IMR-90 (cell line): ENCODE data around the gene MTX3. TPM values are rescaled to one million over a fixed set of nuclear protein-coding genes. Genes with fewer than 3 reads are reported as not detected.

Source experiments
- ATAC-seq: fragments of 200-7000 bp; cut with Tn5 transposase; 2 replicates; pipeline ENCODE4 v1.9.1; 2020; ENCODE audit warnings: low read depth, mild to moderate bottlenecking, moderate library complexity
- BruUV-seq: library from RNA; stranded (reverse); fragments of 400-500 nt; replicated peaks from 2 replicates; lab custom pipeline; 2021; lab: Mats Ljungman, UMichigan
- CTCF ChIA-PET: fragments of 300-600 bp; formaldehyde crosslinking; extraction: SDS; loops from one replicate; lab custom pipeline; 2021; ENCODE audit warnings: antibody characterized with exemption; lab: Yijun Ruan, JAX
- POLR2A ChIA-PET: fragments of 300-600 bp; sonication (Branson Sonifier 250); formaldehyde crosslinking; loops from one replicate; lab custom pipeline; 2022; ENCODE audit warnings: antibody characterized with exemption; ENCODE audit not compliant: unreplicated experiment; lab: Charles Lee
- DNase-seq: peaks from one replicate; pipeline ENCODE4 v3.0.0; 2013
- H2AFZ ChIP-seq: replicated peaks from 2 replicates; pipeline ENCODE3; 2013; ENCODE audit warnings: low read length, mild to moderate bottlenecking; ENCODE audit not compliant: poor library complexity
- H2AK5ac ChIP-seq: 2 replicates; pipeline ENCODE4 v1.6.1; 2013; ENCODE audit warnings: low read depth, low read length, inconsistent platforms
- H2AK9ac ChIP-seq: replicated peaks from 2 replicates; pipeline ENCODE3; 2013; ENCODE audit warnings: mild to moderate bottlenecking, low read depth, low read length, moderate library complexity; ENCODE audit not compliant: poor library complexity
- H2BK120ac ChIP-seq: 2 replicates; pipeline ENCODE4 v1.6.1; 2013; ENCODE audit warnings: low read depth, low read length, inconsistent platforms
- H2BK15ac ChIP-seq: 3 replicates; pipeline ENCODE4 v1.6.1; 2013; ENCODE audit warnings: low read depth, low read length, inconsistent platforms
- H2BK20ac ChIP-seq: 2 replicates; pipeline ENCODE4 v1.6.1; 2013; ENCODE audit warnings: low read depth, mild to moderate bottlenecking, inconsistent platforms, low read length, moderate library complexity
- H2BK5ac ChIP-seq: 2 replicates; pipeline ENCODE4 v1.6.1; 2013; ENCODE audit warnings: mild to moderate bottlenecking, low read depth, low read length, inconsistent platforms; ENCODE audit not compliant: poor library complexity, severe bottlenecking
- H3K14ac ChIP-seq: replicated peaks from 2 replicates; pipeline ENCODE4 v1.6.1; 2013; ENCODE audit warnings: low read depth, low read length, inconsistent platforms
- H3K18ac ChIP-seq: 2 replicates; pipeline ENCODE4 v1.6.1; 2013; ENCODE audit warnings: low read depth, low read length, control low read depth
- H3K23ac ChIP-seq: 2 replicates; pipeline ENCODE4 v1.6.1; 2013; ENCODE audit warnings: low read depth, low read length, inconsistent platforms
- H3K27ac ChIP-seq: 2 replicates; pipeline ENCODE4 v1.5.1; 2013; ENCODE audit warnings: mild to moderate bottlenecking, control low read depth, low read length; ENCODE audit not compliant: insufficient read depth
- H3K27me3 ChIP-seq: 2 replicates; pipeline ENCODE4 v1.6.1; 2013; ENCODE audit warnings: low read length; ENCODE audit not compliant: control insufficient read depth, insufficient read depth
- H3K36me3 ChIP-seq: 2 replicates; pipeline ENCODE4 v1.6.1; 2013; ENCODE audit warnings: low read length, mixed read lengths; ENCODE audit not compliant: control insufficient read depth, insufficient read depth
- H3K4ac ChIP-seq: 2 replicates; pipeline ENCODE4 v1.6.1; 2013; ENCODE audit warnings: low read depth, low read length, inconsistent platforms
- H3K4me1 ChIP-seq: 2 replicates; pipeline ENCODE4 v1.6.1; 2013; ENCODE audit warnings: low read length, mixed read lengths; ENCODE audit not compliant: control insufficient read depth, insufficient read depth
- H3K4me2 ChIP-seq: 2 replicates; pipeline ENCODE4 v1.6.1; 2013; ENCODE audit warnings: low read depth, mild to moderate bottlenecking, control low read depth, low read length, moderate library complexity
- H3K4me3 ChIP-seq: 2 replicates; pipeline ENCODE4 v1.5.1; 2013; ENCODE audit warnings: low read depth, mild to moderate bottlenecking, control low read depth, low read length, moderate library complexity; ENCODE audit not compliant: insufficient read depth
- H3K56ac ChIP-seq: 2 replicates; pipeline ENCODE4 v1.6.1; 2013; ENCODE audit warnings: low read length, inconsistent platforms; ENCODE audit not compliant: insufficient read depth; ENCODE audit errors: extremely low read depth
- H3K79me1 ChIP-seq, 2 experiments: 2 replicates each; pipeline ENCODE4 v1.6.1; 2013; ENCODE audit warnings: low read length in 2 of 2, inconsistent platforms in 1 of 2, low read depth in 1 of 2
- H3K9ac ChIP-seq: 2 replicates; pipeline ENCODE4 v1.6.1; 2013; ENCODE audit warnings: low read depth, low read length, control low read depth
- H3K9me1 ChIP-seq: 2 replicates; pipeline ENCODE4 v1.6.1; 2013; ENCODE audit warnings: low read length, inconsistent platforms; ENCODE audit not compliant: insufficient read depth
- H3K9me3 ChIP-seq: 2 replicates; pipeline ENCODE4 v1.6.1; 2013; ENCODE audit warnings: low read length; ENCODE audit not compliant: control insufficient read depth, insufficient read depth
- H4K20me1 ChIP-seq: 2 replicates; pipeline ENCODE4 v1.6.1; 2013; ENCODE audit warnings: low read length, inconsistent platforms; ENCODE audit not compliant: insufficient read depth
- H4K5ac ChIP-seq: 2 replicates; pipeline ENCODE4 v1.6.1; 2013; ENCODE audit warnings: mild to moderate bottlenecking, low read depth, low read length, control low read depth
- H4K8ac ChIP-seq, 2 experiments: 2 replicates each; pipeline ENCODE4 v1.6.1; 2013; ENCODE audit warnings: low read depth in 2 of 2, low read length in 2 of 2, control low read depth in 1 of 2, inconsistent platforms in 1 of 2
- H4K91ac ChIP-seq: 2 replicates; pipeline ENCODE4 v1.6.1; 2013; ENCODE audit warnings: low read depth, low read length, inconsistent platforms; ENCODE audit not compliant: insufficient read depth
- FOS ChIP-seq: fragments of 150-350 bp; IDR thresholded peaks from 2 replicates; pipeline ENCODE4 v1.6.1; 2016; ENCODE audit warnings: low read depth, low read length
- NFE2L2 ChIP-seq: fragments of 150-350 bp; IDR thresholded peaks from 2 replicates; pipeline ENCODE4 v1.6.1; 2016; ENCODE audit warnings: low read depth, mild to moderate bottlenecking, low read length
- RCOR1 ChIP-seq: IDR thresholded peaks from 2 replicates; pipeline ENCODE4 v1.6.1; 2012; ENCODE audit warnings: mild to moderate bottlenecking, low read length, improper control_type of control experiment; ENCODE audit not compliant: insufficient replicate concordance
- SMC3 ChIP-seq: fragments of 150-350 bp; IDR thresholded peaks from 2 replicates; pipeline ENCODE4 v1.6.1; 2016; ENCODE audit warnings: low read depth, mild to moderate bottlenecking, antibody characterized with exemption, low read length, moderate library complexity
- WGBS, 2 experiments: methylation state at CpG; one replicate each; pipeline versions ENCODE4 v1.1.5 to v1.1.7; 2013; ENCODE audit warnings: missing lambda C conversion rate in 2 of 2; ENCODE audit not compliant: insufficient read length in 1 of 2; ENCODE audit errors: extremely low coverage in 2 of 2; 5-methylcytosine and 5-hydroxymethylcytosine counted together
- dilution Hi-C: fragments of 300-500 bp; cut with HindIII; formaldehyde crosslinking; loops from one replicate; pipeline ENCODE4 v1.14.3; 2018; ENCODE audit warnings: low sequenced_read_pairs; ENCODE audit not compliant: unreplicated experiment
- in situ Hi-C: fragments of 300-500 bp; cut with MboI; formaldehyde crosslinking; loops from 3 replicates; pipeline ENCODE4 v1.14.3; 2019; ENCODE audit warnings: low sequenced_read_pairs, inconsistent platforms, mixed read lengths
- intact Hi-C: fragments of 100-400 bp; cut with micrococcal nuclease; formaldehyde crosslinking; loops from 2 replicates; pipeline ENCODE4 v1.10.0; 2022
- polyA plus RNA-seq, 3 experiments: library from polyadenylated mRNA; depleted of rRNA; stranded (reverse); fragments of >200 nt; gene quantifications; 2 replicates each; pipeline ENCODE4 v1.2.3, GENCODE V29; 2012; ENCODE audit warnings: low replicate concordance in 1 of 3
- total RNA-seq: library from RNA; depleted of rRNA; stranded (reverse); fragments of >200 nt; gene quantifications from 2 replicates; pipeline ENCODE4 v1.2.3, GENCODE V29; 2012

MTX3 gene
- total and polyA plus RNA-seq, 2 of the 4 experiments (the other 2 are of a cell fraction) = 6.6 to 12.7 TPM

GRCh38 chr5:80025069-80025468 lies 34.0 kb upstream of the MTX3 start:
- H3K27ac ChIP-seq = no peak overlapping the region
- H3K4ac ChIP-seq = no peak overlapping the region
- H3K56ac ChIP-seq = no peak overlapping the region
- no peaks in the 10 kb centered on the region for H4K20me1 ChIP-seq
- no peaks in the 10 kb centered on the region for H3K9me1 ChIP-seq
- intact Hi-C loops = no loop called here
- no peak overlapping the region for H3K4me3 ChIP-seq
- in situ Hi-C loops = no loop called here
- BruUV-seq = no TSS peak
- peaks cover 7% of the 10 kb centered on the region for H3K27me3 ChIP-seq
- no peak overlapping the region for H2AK9ac ChIP-seq
- no peaks in the 10 kb centered on the region for H3K36me3 ChIP-seq
- H3K23ac ChIP-seq = no peak overlapping the region
- dilution Hi-C loops = no loop called here
- no peak overlapping the region for H2BK20ac ChIP-seq
- ChIA-PET CTCF (no interaction called here), POLR2A (no interaction called here)
- no peaks in the 10 kb centered on the region for H3K4me1 ChIP-seq
- H2AFZ ChIP-seq = no peak overlapping the region
- no peak overlapping the region for H4K8ac ChIP-seq
- no peak overlapping the region for H2AK5ac ChIP-seq
- 40% methylated on average over 1 of the region's 2 CpGs; no CpG with 5 or more reads in 1 of the 2 experiments for WGBS, 2 experiments
- no peak overlapping the region for H4K91ac ChIP-seq
- H2BK5ac ChIP-seq = no peak overlapping the region
- no peak overlapping the region for H2BK120ac ChIP-seq
- no peak overlapping the region for H3K9ac ChIP-seq
- no peak overlapping the region for H4K5ac ChIP-seq
- no peak overlapping the region for H3K4me2 ChIP-seq
- H3K79me1 ChIP-seq = no peaks in the 10 kb centered on the region
- H3K18ac ChIP-seq = no peak overlapping the region
- no peak overlapping the region for H2BK15ac ChIP-seq
- TF ChIP-seq FOS (no peak), NFE2L2 (no peak), RCOR1 (no peak), SMC3 (no peak)
- DNase-seq (no peak), ATAC-seq (no peak)
- H3K14ac ChIP-seq = no peak overlapping the region
- no peaks in the 10 kb centered on the region for H3K9me3 ChIP-seq
